Ectodermal cell (in vitro differentiated cells): ENCODE measurements around the gene HMCN2.

ENCODE experiments used
- H3K27ac ChIP-seq: 2 replicates; pipeline ENCODE4 v1.7.0; 2013; ENCODE audit warnings: mild to moderate bottlenecking, low read depth, low read length; ENCODE audit not compliant: insufficient read depth, poor library complexity, severe bottlenecking
- H3K27me3 ChIP-seq: 2 replicates; pipeline ENCODE4 v1.7.0; 2013; ENCODE audit warnings: mild to moderate bottlenecking, low read length; ENCODE audit not compliant: insufficient read depth, control insufficient read depth, poor library complexity, severe bottlenecking
- H3K36me3 ChIP-seq: one replicate; pipeline ENCODE4 v1.7.0; 2013; ENCODE audit warnings: low read length; ENCODE audit not compliant: control insufficient read depth, insufficient read depth
- H3K4me1 ChIP-seq: one replicate; pipeline ENCODE4 v1.7.0; 2013; ENCODE audit warnings: low read length; ENCODE audit not compliant: control insufficient read depth, insufficient read depth
- H3K4me3 ChIP-seq: 2 replicates; pipeline ENCODE4 v1.7.0; 2013; ENCODE audit warnings: low read depth, low read length, control low read depth; ENCODE audit not compliant: insufficient read depth
- H3K9me3 ChIP-seq: 2 replicates; pipeline ENCODE4 v1.7.0; 2013; ENCODE audit warnings: mild to moderate bottlenecking, low read length, moderate library complexity; ENCODE audit not compliant: control insufficient read depth
- WGBS, 2 experiments: methylation state at CpG; one replicate each; pipeline ENCODE4 v1.1.7; 2013; ENCODE audit warnings: missing lambda C conversion rate in 2 of 2; 5-methylcytosine and 5-hydroxymethylcytosine counted together

HMCN2 gene

GRCh38 chr9:130344366-130344765 is 78.8 kb downstream of the HMCN2 start:
- H3K4me3 ChIP-seq: no peak overlapping the region
- no peaks in the 10 kb centered on the region for H3K9me3 ChIP-seq
- no peaks in the 10 kb centered on the region for H3K36me3 ChIP-seq
- no peaks in the 10 kb centered on the region for H3K27me3 ChIP-seq
- H3K4me1 ChIP-seq: peaks cover 11% of the 10 kb centered on the region
- WGBS, 2 experiments: 82 to 91% methylated on average over 1 of the region's 1 CpG
- no peak overlapping the region for H3K27ac ChIP-seq

- H3K4me3 ChIP-seq: no peak overlapping the region
- H3K27me3 ChIP-seq: no peaks in the 10 kb centered on the region
- H3K36me3 ChIP-seq: no peaks in the 10 kb centered on the region
- 88% methylated on average over 9 of the region's 9 CpGs for whole genome bisulfite sequencing, 2 experiments
- no peaks in the 10 kb centered on the region for H3K9me3 ChIP-seq
- H3K27ac ChIP-seq: no peak overlapping the region
- peaks cover 11% of the 10 kb centered on the region for H3K4me1 ChIP-seq
Observed at GRCh38 chr9:130345009-130345896, 79.7 kb downstream of the HMCN2 start.

- Histone ChIP-seq H3K9me3 (no peaks in the 10 kb centered on the region), H3K27ac (no peak overlapping the region), H3K27me3 (no peaks in the 10 kb centered on the region), H3K4me3 (no peak overlapping the region), H3K36me3 (no peaks in the 10 kb centered on the region), H3K4me1 (peaks cover 11% of the 10 kb centered on the region)
- 55 to 65% methylated on average over 13 of the region's 13 CpGs for WGBS, 2 experiments
Observed at GRCh38 chr9:130345897-130346385, 80.4 kb downstream of the HMCN2 start.

GRCh38 chr9:130346431-130346830 is 80.9 kb downstream of the HMCN2 start:
- Histone ChIP-seq H3K4me1 (peaks cover 11% of the 10 kb centered on the region), H3K9me3 (no peaks in the 10 kb centered on the region), H3K27ac (no peak overlapping the region), H3K36me3 (no peaks in the 10 kb centered on the region), H3K4me3 (no peak overlapping the region), H3K27me3 (no peaks in the 10 kb centered on the region)
- 75 to 78% methylated on average over 14 of the region's 14 CpGs for WGBS, 2 experiments

- no peaks in the 10 kb centered on the region for H3K27me3 ChIP-seq
- H3K4me1 ChIP-seq: peaks cover 11% of the 10 kb centered on the region
- H3K27ac ChIP-seq: no peak overlapping the region
- 91 to 93% methylated on average over 14 of the region's 14 CpGs for WGBS, 2 experiments
- no peak overlapping the region for H3K4me3 ChIP-seq
- no peaks in the 10 kb centered on the region for H3K36me3 ChIP-seq
- no peaks in the 10 kb centered on the region for H3K9me3 ChIP-seq
Observed at GRCh38 chr9:130347036-130347435, 81.5 kb downstream of the HMCN2 start.

GRCh38 chr9:130347931-130348330 is 82.4 kb downstream of the HMCN2 start:
- Histone ChIP-seq H3K9me3 (no peaks in the 10 kb centered on the region), H3K27ac (no peak overlapping the region), H3K4me3 (no peak overlapping the region), H3K27me3 (no peaks in the 10 kb centered on the region), H3K4me1 (peaks cover 11% of the 10 kb centered on the region), H3K36me3 (no peaks in the 10 kb centered on the region)
- 65 to 69% methylated on average over 6 of the region's 6 CpGs for WGBS, 2 experiments

GRCh38 chr9:130348341-130348740 is 82.8 kb downstream of the HMCN2 start:
- no peaks in the 10 kb centered on the region for H3K36me3 ChIP-seq
- peaks cover 11% of the 10 kb centered on the region for H3K4me1 ChIP-seq
- H3K9me3 ChIP-seq: no peaks in the 10 kb centered on the region
- H3K27me3 ChIP-seq: no peaks in the 10 kb centered on the region
- no peak overlapping the region for H3K4me3 ChIP-seq
- 94% methylated on average over 21 of the region's 21 CpGs for WGBS, 2 experiments
- H3K27ac ChIP-seq: no peak overlapping the region

- Histone ChIP-seq H3K27ac (no peak overlapping the region), H3K36me3 (no peaks in the 10 kb centered on the region), H3K27me3 (no peaks in the 10 kb centered on the region), H3K9me3 (no peaks in the 10 kb centered on the region), H3K4me3 (no peak overlapping the region), H3K4me1 (peaks cover 11% of the 10 kb centered on the region)
- 91 to 93% methylated on average over 8 of the region's 8 CpGs for WGBS, 2 experiments
Observed at GRCh38 chr9:130348881-130349280, 83.3 kb downstream of the HMCN2 start.

- H3K4me1 ChIP-seq: peaks cover 11% of the 10 kb centered on the region
- H3K27me3 ChIP-seq: no peaks in the 10 kb centered on the region
- WGBS, 2 experiments: 87 to 90% methylated on average over 11 of the region's 11 CpGs
- no peaks in the 10 kb centered on the region for H3K36me3 ChIP-seq
- no peak overlapping the region for H3K4me3 ChIP-seq
- no peak overlapping the region for H3K27ac ChIP-seq
- H3K9me3 ChIP-seq: no peaks in the 10 kb centered on the region
Observed at GRCh38 chr9:130349398-130349797, 83.8 kb downstream of the HMCN2 start.

- no peak overlapping the region for H3K27ac ChIP-seq
- 94 to 97% methylated on average over 14 of the region's 14 CpGs for WGBS, 2 experiments
Observed at GRCh38 chr9:130351343-130351742, 85.8 kb downstream of the HMCN2 start.

More at GRCh38 chr9:130351343-130351742, 85.8 kb downstream of the HMCN2 start:
- Histone ChIP-seq H3K36me3 (no peaks in the 10 kb centered on the region), H3K4me1 (peaks cover 2% of the 10 kb centered on the region), H3K4me3 (no peak overlapping the region), H3K27me3 (no peaks in the 10 kb centered on the region), H3K9me3 (no peaks in the 10 kb centered on the region)
